Activated naive CD8-positive, alpha-beta T cell treated with anti-CD3 and anti-CD28 coated beads, Interleukin-2, amount 50 U/mL, for 24 hours (primary cell): Measurements from ENCODE around the gene GIT2.

Source experiments
- ATAC-seq: fragments of 150-1000 bp; cut with Tn5 transposase; one replicate; pipeline ENCODE4 v1.10.0; 2021
- DNase-seq: peaks from one replicate; pipeline ENCODE4 v3.0.0; 2021
- H3K27ac Mint-ChIP-seq: one replicate; pipeline ENCODE4 v1.8.0; 2021; ENCODE audit warnings: mild to moderate bottlenecking, mixed read lengths
- H3K27me3 Mint-ChIP-seq: one replicate; pipeline ENCODE4 v1.8.0; 2021; ENCODE audit warnings: mixed read lengths
- H3K36me3 Mint-ChIP-seq: one replicate; pipeline ENCODE4 v1.8.0; 2021; ENCODE audit warnings: low read depth, mixed read lengths
- H3K4me1 Mint-ChIP-seq: one replicate; pipeline ENCODE4 v1.8.0; 2021; ENCODE audit warnings: mixed read lengths
- H3K4me3 Mint-ChIP-seq: one replicate; pipeline ENCODE4 v1.8.0; 2021; ENCODE audit warnings: mild to moderate bottlenecking, moderate library complexity, mixed read lengths
- H3K9me3 Mint-ChIP-seq: one replicate; pipeline ENCODE4 v1.8.0; 2021; ENCODE audit warnings: mixed read lengths

GIT2 gene, protein sequence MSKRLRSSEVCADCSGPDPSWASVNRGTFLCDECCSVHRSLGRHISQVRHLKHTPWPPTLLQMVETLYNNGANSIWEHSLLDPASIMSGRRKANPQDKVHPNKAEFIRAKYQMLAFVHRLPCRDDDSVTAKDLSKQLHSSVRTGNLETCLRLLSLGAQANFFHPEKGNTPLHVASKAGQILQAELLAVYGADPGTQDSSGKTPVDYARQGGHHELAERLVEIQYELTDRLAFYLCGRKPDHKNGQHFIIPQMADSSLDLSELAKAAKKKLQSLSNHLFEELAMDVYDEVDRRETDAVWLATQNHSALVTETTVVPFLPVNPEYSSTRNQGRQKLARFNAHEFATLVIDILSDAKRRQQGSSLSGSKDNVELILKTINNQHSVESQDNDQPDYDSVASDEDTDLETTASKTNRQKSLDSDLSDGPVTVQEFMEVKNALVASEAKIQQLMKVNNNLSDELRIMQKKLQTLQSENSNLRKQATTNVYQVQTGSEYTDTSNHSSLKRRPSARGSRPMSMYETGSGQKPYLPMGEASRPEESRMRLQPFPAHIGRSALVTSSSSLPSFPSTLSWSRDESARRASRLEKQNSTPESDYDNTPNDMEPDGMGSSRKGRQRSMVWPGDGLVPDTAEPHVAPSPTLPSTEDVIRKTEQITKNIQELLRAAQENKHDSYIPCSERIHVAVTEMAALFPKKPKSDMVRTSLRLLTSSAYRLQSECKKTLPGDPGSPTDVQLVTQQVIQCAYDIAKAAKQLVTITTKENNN

DNA sequence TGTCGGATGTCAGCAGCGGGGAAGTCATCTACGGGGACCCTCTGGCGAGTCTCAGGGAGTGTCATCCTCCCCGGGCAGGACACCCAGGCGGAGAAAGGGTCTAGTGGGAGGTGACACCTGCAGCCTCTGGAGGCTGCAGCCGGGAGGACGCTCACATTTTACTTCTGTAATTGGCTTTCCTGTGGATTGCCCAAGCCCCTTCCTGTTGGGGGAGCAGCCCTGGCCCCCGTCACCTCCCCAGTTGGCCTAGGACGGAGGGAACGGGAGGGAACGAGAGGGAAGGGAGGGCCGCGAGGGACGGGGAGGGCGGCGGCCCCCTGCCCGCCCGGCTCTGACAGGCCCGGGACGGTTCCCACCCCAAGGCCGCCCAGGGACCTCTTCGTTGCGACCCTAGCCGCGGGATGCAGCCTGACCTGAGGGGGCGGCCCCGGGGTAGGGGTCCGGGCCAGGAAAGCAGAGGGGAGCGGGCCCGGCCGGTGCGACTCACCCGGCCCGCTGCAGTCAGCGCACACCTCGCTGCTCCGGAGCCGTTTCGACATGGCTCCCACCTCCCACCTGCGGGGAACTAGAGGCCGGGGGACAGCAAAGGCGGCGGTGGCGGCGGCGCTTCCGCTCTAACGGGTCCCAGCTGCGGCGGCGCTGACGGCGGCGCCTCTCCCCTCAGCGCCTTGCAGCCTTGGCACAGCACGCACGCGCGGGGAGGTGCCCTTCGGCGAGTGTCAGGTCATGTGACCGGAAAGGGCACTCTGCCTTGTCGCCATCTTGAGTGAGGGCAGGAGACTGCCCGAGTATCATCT is at the start of gene GIT2:
GIT2 (minus strand) TSS at position 683 of the 797 bp plus-strand sequence; CDS start at position 539, 144 bp downstream.
- ATAC-seq (peak; percentile 88), DNase-seq (peak; percentile 94)
- H3K27ac Mint-ChIP-seq, result peak within 1 kb of the TSS; percentile 95
- H3K4me3 Mint-ChIP-seq, result peak within 1 kb of the TSS; percentile 89
- H3K27me3 Mint-ChIP-seq, result no peaks in the 10 kb centered on the region
- H3K36me3 Mint-ChIP-seq, result peaks cover 10% of the 10 kb centered on the region
- peaks cover 66% of the 10 kb centered on the region for H3K4me1 Mint-ChIP-seq
- no peaks in the 10 kb centered on the region for H3K9me3 Mint-ChIP-seq

DNA sequence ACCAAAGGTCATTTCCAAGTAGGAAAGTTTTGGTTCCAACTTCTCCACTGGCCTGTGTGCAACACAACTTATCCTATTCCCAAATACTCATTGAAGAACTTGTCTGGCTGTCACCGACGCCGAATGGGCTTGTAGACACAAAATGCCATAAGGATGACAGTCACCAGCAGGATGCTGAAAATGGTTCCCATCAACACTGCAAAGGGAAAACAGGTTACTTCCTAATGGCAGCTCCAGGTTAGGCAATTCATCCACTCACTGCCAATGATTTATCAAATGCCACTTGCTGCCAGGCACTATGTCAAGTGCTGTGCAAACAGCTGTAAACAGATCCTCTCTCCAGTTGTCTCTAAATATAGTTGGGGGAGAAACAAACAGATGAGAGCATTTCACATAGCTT is 46.1 kb upstream of the GIT2 start:
- Mint-ChIP-seq H3K4me3 (no peak overlapping the region), H3K27me3 (no peaks in the 10 kb centered on the region), H3K9me3 (no peaks in the 10 kb centered on the region), H3K36me3 (peaks cover 24% of the 10 kb centered on the region), H3K4me1 (peaks cover 50% of the 10 kb centered on the region), H3K27ac (no peak overlapping the region)
- DNase-seq (no peak), ATAC-seq (no peak)

DNA sequence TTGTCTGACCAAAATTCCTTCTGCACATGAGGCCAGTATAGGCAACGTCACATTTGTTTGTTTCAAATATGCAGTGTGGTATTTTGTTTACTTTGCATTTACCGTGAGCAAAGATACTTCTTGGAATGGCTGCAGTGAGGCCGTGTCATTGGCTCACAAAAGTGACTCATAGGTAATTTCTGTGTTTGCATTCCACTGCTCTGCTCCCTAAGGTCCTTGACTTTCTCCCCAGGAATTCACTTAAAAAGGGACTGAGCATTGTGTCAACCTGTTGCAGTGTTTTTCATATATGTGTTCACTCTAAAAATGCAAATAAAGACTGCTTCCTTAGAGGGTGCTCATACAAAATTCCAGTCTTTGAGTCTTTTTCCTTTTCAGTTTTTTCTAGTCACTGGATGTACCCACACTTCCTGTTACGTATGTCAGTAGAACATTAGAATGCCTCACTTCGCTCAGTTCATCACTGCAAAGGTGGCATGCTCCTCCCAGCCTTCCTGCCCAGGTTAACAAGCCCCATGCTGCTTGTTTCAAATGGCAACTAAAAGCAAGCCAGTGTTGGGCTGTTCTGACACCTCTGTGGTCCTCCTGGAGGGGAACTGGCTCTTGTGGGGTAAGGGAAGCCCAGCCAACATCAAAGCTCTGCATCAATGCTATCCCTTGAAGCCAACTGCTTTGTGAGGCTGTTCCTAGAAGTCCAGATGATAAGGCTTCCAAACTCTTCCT is 43.1 kb upstream of the GIT2 start:
- Mint-ChIP-seq H3K4me3 (no peak overlapping the region), H3K36me3 (peaks cover 32% of the 10 kb centered on the region), H3K9me3 (no peaks in the 10 kb centered on the region), H3K27me3 (no peaks in the 10 kb centered on the region), H3K4me1 (peaks cover 40% of the 10 kb centered on the region), H3K27ac (peak overlapping the region; percentile 84)
- DNase-seq (no peak), ATAC-seq (peak; percentile 34)

DNA sequence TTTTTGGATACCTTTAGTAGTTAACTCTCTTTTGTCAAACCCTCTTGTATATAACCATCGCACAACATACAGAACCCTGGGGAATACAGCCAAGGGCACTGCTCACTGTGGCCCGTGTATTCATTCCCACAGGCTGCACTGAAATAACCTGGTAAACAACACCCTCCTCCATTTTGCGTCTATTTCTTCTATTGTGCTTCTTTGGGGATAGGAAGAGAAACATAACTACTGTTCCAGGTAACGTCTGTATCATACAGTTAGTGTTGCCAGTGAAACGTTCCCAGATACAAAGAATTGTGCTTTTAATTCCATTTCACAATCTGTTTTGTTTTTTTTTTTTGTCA is 42.5 kb upstream of the GIT2 start:
- Mint-ChIP-seq H3K27me3 (no peaks in the 10 kb centered on the region), H3K4me1 (peaks cover 40% of the 10 kb centered on the region), H3K27ac (peak overlapping the region; percentile 13), H3K9me3 (no peaks in the 10 kb centered on the region), H3K36me3 (peaks cover 35% of the 10 kb centered on the region), H3K4me3 (no peak overlapping the region)
- ATAC-seq, result no peak
- DNase-seq, result no peak

DNA sequence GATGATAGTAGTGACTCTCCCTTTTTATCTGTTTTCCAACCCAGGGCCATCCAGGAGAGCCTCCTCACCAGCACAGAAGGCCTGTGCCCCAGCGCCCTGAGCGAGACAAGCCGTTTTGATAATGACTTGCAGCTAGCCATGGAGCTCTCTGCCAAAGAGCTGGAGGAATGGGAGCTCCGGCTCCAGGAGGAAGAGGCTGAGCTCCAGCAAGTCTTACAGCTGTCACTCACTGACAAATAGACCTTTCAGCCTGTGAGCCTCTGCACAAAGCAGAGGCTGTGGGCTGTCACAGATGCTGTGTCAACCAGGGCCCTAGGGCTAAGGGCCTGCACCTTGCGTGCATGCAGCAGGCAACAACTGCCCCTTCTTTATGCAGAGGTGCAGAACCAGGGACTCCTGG is 41.1 kb upstream of the GIT2 start:
- peaks cover 32% of the 10 kb centered on the region for H3K36me3 Mint-ChIP-seq
- no peaks in the 10 kb centered on the region for H3K9me3 Mint-ChIP-seq
- peaks cover 31% of the 10 kb centered on the region for H3K4me1 Mint-ChIP-seq
- H3K27ac Mint-ChIP-seq, result no peak overlapping the region
- no peak overlapping the region for H3K4me3 Mint-ChIP-seq
- ATAC-seq (no peak), DNase-seq (no peak)
- no peaks in the 10 kb centered on the region for H3K27me3 Mint-ChIP-seq

GRCh38 chr12:110035534-110036104 is 39.5 kb upstream of the GIT2 start:
- ATAC-seq (no peak), DNase-seq (no peak)
- Mint-ChIP-seq H3K27ac (no peak overlapping the region), H3K4me3 (no peak overlapping the region), H3K27me3 (no peaks in the 10 kb centered on the region), H3K4me1 (peaks cover 23% of the 10 kb centered on the region), H3K36me3 (peaks cover 35% of the 10 kb centered on the region), H3K9me3 (no peaks in the 10 kb centered on the region)

DNA sequence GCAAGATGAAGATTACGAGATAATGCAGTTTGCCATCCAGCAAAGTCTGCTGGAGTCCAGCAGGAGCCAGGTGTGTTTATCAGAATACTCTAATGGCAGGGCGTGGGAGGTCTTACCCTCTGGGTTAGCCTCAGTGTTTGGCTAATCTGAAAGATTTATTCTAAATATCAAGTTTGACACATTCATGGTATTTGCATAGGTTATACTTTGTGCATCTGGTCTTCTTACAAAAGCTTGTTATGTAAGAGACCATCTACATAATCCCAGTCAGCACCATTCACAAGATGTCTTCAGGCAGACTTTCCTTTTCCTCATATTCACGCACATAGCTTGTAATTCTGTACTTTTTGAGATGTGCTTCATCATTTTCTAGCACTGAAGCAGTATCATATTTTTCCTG is 37.7 kb upstream of the GIT2 start:
- H3K4me1 Mint-ChIP-seq, result peaks cover 5% of the 10 kb centered on the region
- no peak overlapping the region for H3K27ac Mint-ChIP-seq
- ATAC-seq (no peak), DNase-seq (no peak)
- no peaks in the 10 kb centered on the region for H3K9me3 Mint-ChIP-seq
- peaks cover 32% of the 10 kb centered on the region for H3K36me3 Mint-ChIP-seq
- H3K27me3 Mint-ChIP-seq, result no peaks in the 10 kb centered on the region
- H3K4me3 Mint-ChIP-seq, result no peak overlapping the region

GRCh38 chr12:110029290-110029815 is 33.2 kb upstream of the GIT2 start:
- no peak overlapping the region for H3K27ac Mint-ChIP-seq
- H3K36me3 Mint-ChIP-seq, result peaks cover 42% of the 10 kb centered on the region
- no peak for DNase-seq
- no peaks in the 10 kb centered on the region for H3K9me3 Mint-ChIP-seq
- no peaks in the 10 kb centered on the region for H3K27me3 Mint-ChIP-seq
- H3K4me3 Mint-ChIP-seq, result no peak overlapping the region
- no peak for ATAC-seq
- peaks cover 5% of the 10 kb centered on the region for H3K4me1 Mint-ChIP-seq

DNA sequence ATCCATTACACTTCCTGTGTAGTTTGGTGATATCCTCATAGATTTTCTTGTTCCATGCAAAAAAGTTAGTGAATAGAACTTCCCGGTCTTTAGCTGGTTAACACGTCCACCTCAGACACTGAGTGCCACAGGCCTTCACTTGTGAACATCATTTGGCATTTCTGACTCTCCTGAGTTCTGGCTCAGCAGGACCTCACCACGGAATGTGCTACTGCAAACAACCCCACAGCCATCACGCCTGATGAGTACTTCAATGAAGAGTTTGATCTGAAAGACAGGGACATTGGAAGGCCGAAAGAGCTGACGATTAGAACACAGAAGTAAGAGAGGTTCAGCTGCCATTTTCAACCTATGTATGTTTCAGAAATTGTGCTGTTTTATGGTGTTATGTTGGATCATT is 32.2 kb upstream of the GIT2 start:
- DNase-seq, result no peak
- Mint-ChIP-seq H3K4me3 (no peak overlapping the region), H3K4me1 (peaks cover 5% of the 10 kb centered on the region), H3K27me3 (no peaks in the 10 kb centered on the region), H3K27ac (no peak overlapping the region), H3K9me3 (no peaks in the 10 kb centered on the region), H3K36me3 (peaks cover 38% of the 10 kb centered on the region)
- ATAC-seq, result no peak

GRCh38 chr12:110024051-110024450 is 27.9 kb upstream of the GIT2 start:
- Mint-ChIP-seq H3K27ac (no peak overlapping the region), H3K4me1 (peaks cover 5% of the 10 kb centered on the region), H3K4me3 (no peak overlapping the region), H3K36me3 (peaks cover 40% of the 10 kb centered on the region), H3K9me3 (no peaks in the 10 kb centered on the region), H3K27me3 (no peaks in the 10 kb centered on the region)
- ATAC-seq (no peak), DNase-seq (no peak)

- peaks cover 42% of the 10 kb centered on the region for H3K36me3 Mint-ChIP-seq
- H3K4me3 Mint-ChIP-seq, result no peak overlapping the region
- no peak overlapping the region for H3K27ac Mint-ChIP-seq
- DNase-seq (no peak), ATAC-seq (no peak)
- peaks cover 5% of the 10 kb centered on the region for H3K4me1 Mint-ChIP-seq
- no peaks in the 10 kb centered on the region for H3K27me3 Mint-ChIP-seq
- H3K9me3 Mint-ChIP-seq, result no peaks in the 10 kb centered on the region
Observed at GRCh38 chr12:110023059-110023980, 27.2 kb upstream of the GIT2 start.

DNA sequence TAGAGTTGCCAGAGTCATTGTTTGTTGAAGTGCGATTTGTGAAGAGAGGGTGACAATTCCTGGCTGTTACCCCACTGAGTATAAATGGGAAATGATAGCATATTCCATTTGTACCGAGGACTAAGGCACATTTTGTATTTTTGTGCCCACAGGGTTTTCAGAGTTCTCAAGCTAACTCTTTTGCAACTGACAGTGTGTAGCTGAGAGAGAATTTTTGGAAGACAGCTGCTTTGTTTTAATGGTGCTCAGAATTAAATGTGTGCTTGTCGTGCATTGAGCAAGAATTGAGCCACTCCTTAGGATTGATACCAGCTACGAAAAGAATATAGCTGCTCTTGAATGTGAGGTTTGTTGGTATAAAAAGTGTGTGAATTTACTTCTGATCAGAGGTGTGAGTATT is 24.8 kb upstream of the GIT2 start:
- peaks cover 44% of the 10 kb centered on the region for H3K36me3 Mint-ChIP-seq
- no peaks in the 10 kb centered on the region for H3K9me3 Mint-ChIP-seq
- no peak overlapping the region for H3K27ac Mint-ChIP-seq
- DNase-seq (no peak), ATAC-seq (no peak)
- no peaks in the 10 kb centered on the region for H3K4me1 Mint-ChIP-seq
- H3K27me3 Mint-ChIP-seq, result no peaks in the 10 kb centered on the region
- H3K4me3 Mint-ChIP-seq, result no peak overlapping the region

DNA sequence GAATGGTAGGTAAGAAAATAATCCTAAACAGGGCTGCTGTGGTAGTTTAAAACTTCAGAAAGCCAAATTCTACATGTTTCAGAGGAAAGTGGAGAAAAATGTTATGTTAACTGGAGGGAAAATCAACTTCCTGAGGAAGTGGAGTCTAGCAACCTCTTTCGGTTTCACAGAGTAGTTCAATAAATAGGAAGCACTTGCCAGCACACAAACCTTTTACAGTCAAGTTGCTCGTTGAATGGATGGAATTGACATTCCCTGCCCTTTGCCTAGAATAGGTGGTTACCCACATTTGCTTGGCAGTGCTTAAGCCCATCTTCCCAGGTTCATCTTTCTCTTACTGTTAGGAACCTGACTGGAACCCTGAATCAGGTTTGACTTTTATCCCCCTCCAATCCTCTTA is 19.0 kb upstream of the GIT2 start:
- no peak for ATAC-seq
- Mint-ChIP-seq H3K9me3 (no peaks in the 10 kb centered on the region), H3K4me1 (peaks cover 47% of the 10 kb centered on the region), H3K27me3 (no peaks in the 10 kb centered on the region), H3K27ac (peak overlapping the region; percentile 64), H3K4me3 (no peak overlapping the region), H3K36me3 (peaks cover 44% of the 10 kb centered on the region)
- DNase-seq, result no peak
